ENCODE data around the gene TCHP.
A peak's percentile ranks its signal among the peaks of the same experiment; 100 is the strongest.

TCHP gene

GRCh38 chr12:109863847-109864712, 36.0 kb upstream of the TCHP start:
- TF ChIP-seq Cebpa-rat (IDR thresholded peaks at IDR 0.05), result no peak
- Histone ChIP-seq H3K9ac (no peak overlapping the region), H3K4me1 (peaks cover 31% of the 10 kb centered on the region), H3K27ac (no peak overlapping the region), H3K27me3 (no peaks in the 10 kb centered on the region), H3K9me3 (0 out of 2 replicates have a peak, but pooled peaks cover 3% of the 10 kb centered on the region), H3K4me3 (no peak overlapping the region), H3K36me3 (peaks cover 17% of the 10 kb centered on the region), H3K4me2 (no peak overlapping the region; the same call in 1 of the 2 replicates), H4K20me1 (peaks cover 18% of the 10 kb centered on the region; the same call in 1 of the 2 replicates)

- Histone ChIP-seq H3K27me3 (no peaks in the 10 kb centered on the region), H3K4me1 (peaks cover 30% of the 10 kb centered on the region), H3K27ac (no peak overlapping the region), H3K4me3 (no peak overlapping the region), H3K9ac (no peak overlapping the region), H4K20me1 (peaks cover 18% of the 10 kb centered on the region; the same call in 1 of the 2 replicates), H3K9me3 (0 out of 2 replicates have a peak, but pooled peaks cover 3% of the 10 kb centered on the region), H3K36me3 (peaks cover 17% of the 10 kb centered on the region), H3K4me2 (no peak overlapping the region)
- TF ChIP-seq Cebpa-rat (IDR thresholded peaks at IDR 0.05), result no peak
Measured at GRCh38 chr12:109864916-109865315, 35.2 kb upstream of the TCHP start.

- H3K36me3 ChIP-seq, result peaks cover 27% of the 10 kb centered on the region
- no peak overlapping the region for H3K27ac ChIP-seq
- H3K4me1 ChIP-seq, result peaks cover 46% of the 10 kb centered on the region
- H3K9ac ChIP-seq, result no peak overlapping the region
- 0 out of 2 replicates have a peak, but pooled peaks cover 3% of the 10 kb centered on the region for H3K9me3 ChIP-seq
- H3K4me3 ChIP-seq, result no peak overlapping the region
- no peaks in the 10 kb centered on the region for H3K27me3 ChIP-seq
- peak overlapping the region; percentile 51 for H3K4me2 ChIP-seq
- H4K20me1 ChIP-seq, result peaks cover 15% of the 10 kb centered on the region; the same call in 1 of the 2 replicates
- TF ChIP-seq Cebpa-rat (IDR thresholded peaks at IDR 0.05), result no peak
Measured at GRCh38 chr12:109868182-109869051, 31.7 kb upstream of the TCHP start.

GRCh38 chr12:109870648-109871047, 29.4 kb upstream of the TCHP start:
- no peaks in the 10 kb centered on the region for H3K27me3 ChIP-seq
- H3K4me3 ChIP-seq, result no peak overlapping the region
- no peak overlapping the region for H3K27ac ChIP-seq
- peaks cover 27% of the 10 kb centered on the region for H3K36me3 ChIP-seq
- TF ChIP-seq Cebpa-rat (IDR thresholded peaks at IDR 0.05), result no peak
- no peak overlapping the region for H3K4me2 ChIP-seq
- peaks cover 45% of the 10 kb centered on the region for H3K4me1 ChIP-seq
- peaks cover 24% of the 10 kb centered on the region; the same call in 1 of the 2 replicates for H4K20me1 ChIP-seq
- H3K9ac ChIP-seq, result no peak overlapping the region
- H3K9me3 ChIP-seq, result 0 out of 2 replicates have a peak, but pooled peaks cover 3% of the 10 kb centered on the region

GRCh38 chr12:109871668-109872314, 28.3 kb upstream of the TCHP start:
- Histone ChIP-seq H3K27ac (no peak overlapping the region), H4K20me1 (peaks cover 20% of the 10 kb centered on the region; the same call in 1 of the 2 replicates), H3K4me2 (no peak overlapping the region), H3K27me3 (no peaks in the 10 kb centered on the region), H3K36me3 (peaks cover 27% of the 10 kb centered on the region), H3K9me3 (0 out of 2 replicates have a peak, but pooled peaks cover 3% of the 10 kb centered on the region), H3K9ac (no peak overlapping the region), H3K4me1 (peaks cover 57% of the 10 kb centered on the region), H3K4me3 (no peak overlapping the region)
- TF ChIP-seq Cebpa-rat (IDR thresholded peaks at IDR 0.05), result no peak

- no peak for TF ChIP-seq Cebpa-rat (IDR thresholded peaks at IDR 0.05)
- Histone ChIP-seq H3K4me3 (no peak overlapping the region), H3K9ac (no peak overlapping the region), H3K27me3 (no peaks in the 10 kb centered on the region), H3K27ac (no peak overlapping the region), H4K20me1 (peaks cover 33% of the 10 kb centered on the region; the same call in 1 of the 2 replicates), H3K4me1 (peaks cover 58% of the 10 kb centered on the region), H3K9me3 (no peaks in the 10 kb centered on the region), H3K4me2 (no peak overlapping the region), H3K36me3 (peaks cover 23% of the 10 kb centered on the region)
Measured at GRCh38 chr12:109873653-109874052, 26.4 kb upstream of the TCHP start.

- Histone ChIP-seq H3K27ac (no peak overlapping the region), H3K4me1 (peaks cover 71% of the 10 kb centered on the region)
Measured at GRCh38 chr12:109875572-109876131, 24.4 kb upstream of the TCHP start.

GRCh38 chr12:109876406-109876805, 23.7 kb upstream of the TCHP start:
- Histone ChIP-seq H4K20me1 (peaks cover 42% of the 10 kb centered on the region), H3K9ac (no peak overlapping the region), H3K4me3 (no peak overlapping the region), H3K27me3 (no peaks in the 10 kb centered on the region), H3K27ac (no peak overlapping the region), H3K9me3 (no peaks in the 10 kb centered on the region), H3K36me3 (peaks cover 19% of the 10 kb centered on the region), H3K4me1 (peaks cover 67% of the 10 kb centered on the region), H3K4me2 (peak overlapping the region; percentile 15; the same call in 1 of the 2 replicates)
- no peak for TF ChIP-seq Cebpa-rat (IDR thresholded peaks at IDR 0.05)

More at GRCh38 chr12:109875572-109876131, 24.4 kb upstream of the TCHP start:
- H3K36me3 ChIP-seq, result peaks cover 23% of the 10 kb centered on the region
- peak overlapping the region; percentile 2; the same call in 1 of the 2 replicates for H3K4me2 ChIP-seq
- no peak for TF ChIP-seq Cebpa-rat (IDR thresholded peaks at IDR 0.05)
- H4K20me1 ChIP-seq, result peaks cover 42% of the 10 kb centered on the region
- no peaks in the 10 kb centered on the region for H3K27me3 ChIP-seq
- no peak overlapping the region for H3K9ac ChIP-seq
- no peak overlapping the region for H3K4me3 ChIP-seq
- no peaks in the 10 kb centered on the region for H3K9me3 ChIP-seq

Measured in BLaER1 (cell line).